Measurements from ENCODE around the gene PSMD8.
A peak's percentile ranks its signal among the peaks of the same experiment; 100 is the strongest.
"Not testable (repeated sequence)": the region's sequence is repeated elsewhere in the genome, so short reads cannot be mapped to it uniquely, and the experiment has no call there.

Gene PSMD8

GRCh38 chr19:38374332-38375097, at the start of gene PSMD8:
Gene PSMD8, plus strand, starts transcription at chr19:38374571. Its CDS starts 31 bp downstream, at chr19:38374602.
- peak; percentile 99 for DNase-seq

GRCh38 chr19:38326591-38326990, 47.8 kb upstream of the PSMD8 start:
- no peak for DNase-seq

- no peak for DNase-seq
These were observed 44.7 kb upstream of the PSMD8 start for GRCh38 chr19:38329651-38330050.

GRCh38 chr19:38331728-38332127, 42.6 kb upstream of the PSMD8 start:
- DNase-seq, result no peak

GRCh38 chr19:38333245-38333644, 41.1 kb upstream of the PSMD8 start:
- DNase-seq, result no peak

GRCh38 chr19:38335949-38336637, 38.3 kb upstream of the PSMD8 start:
- peak; percentile 96 for DNase-seq

GRCh38 chr19:38336638-38337359, 37.6 kb upstream of the PSMD8 start:
- peak; percentile 86 for DNase-seq

GRCh38 chr19:38337360-38337653, 37.1 kb upstream of the PSMD8 start:
- DNase-seq, result no peak

GRCh38 chr19:38339011-38339410, 35.4 kb upstream of the PSMD8 start:
- not testable (repeated sequence) for DNase-seq

- DNase-seq, result no peak
These were observed 33.4 kb upstream of the PSMD8 start for GRCh38 chr19:38340927-38341326.

GRCh38 chr19:38346837-38347236, 27.5 kb upstream of the PSMD8 start:
- no peak for DNase-seq

GRCh38 chr19:38350883-38351282, 23.5 kb upstream of the PSMD8 start:
- DNase-seq, result no peak

- DNase-seq, result no peak
These were observed 22.4 kb upstream of the PSMD8 start for GRCh38 chr19:38351865-38352395.

- DNase-seq, result no peak
These were observed 21.8 kb upstream of the PSMD8 start for GRCh38 chr19:38352611-38353010.

- no peak for DNase-seq
These were observed 18.3 kb upstream of the PSMD8 start for GRCh38 chr19:38355728-38356725.

GRCh38 chr19:38358071-38358470, 16.3 kb upstream of the PSMD8 start:
- no peak for DNase-seq

- DNase-seq, result no peak
These were observed 14.9 kb upstream of the PSMD8 start for GRCh38 chr19:38359242-38360021.

- no peak for DNase-seq
These were observed 14.0 kb upstream of the PSMD8 start for GRCh38 chr19:38360351-38360750.

- DNase-seq, result no peak
These were observed 13.3 kb upstream of the PSMD8 start for GRCh38 chr19:38360839-38361631.

GRCh38 chr19:38361633-38362075, 12.7 kb upstream of the PSMD8 start:
- DNase-seq, result peak; percentile 75
